Right lobe of liver (tissue), 4 donors: ENCODE measurements around the gene POLN.

ENCODE experiments used
- CTCF ChIP-seq, 4 donors: fragments of 200-600 bp in 3 of 4; fragments of 450-650 bp in 1 of 4; IDR thresholded peaks; one replicate each; pipeline versions ENCODE4 v1.5.1 to v1.8.0; 2016 to 2022; ENCODE audit warnings: antibody characterized with exemption in 4 of 4, mild to moderate bottlenecking in 2 of 4
- POLR2A ChIP-seq: fragments of 450-650 bp; IDR thresholded peaks from one replicate; pipeline ENCODE4 v1.6.1; 2017; ENCODE audit warnings: antibody characterized with exemption, mild to moderate bottlenecking
- donor health status: DM: no; HTN: no; CAD: no.
- donor health status: DM: no; HTN: no; CAD: no.
- donor health status: DM: no; HTN: yes; CAD: no.

DNA sequence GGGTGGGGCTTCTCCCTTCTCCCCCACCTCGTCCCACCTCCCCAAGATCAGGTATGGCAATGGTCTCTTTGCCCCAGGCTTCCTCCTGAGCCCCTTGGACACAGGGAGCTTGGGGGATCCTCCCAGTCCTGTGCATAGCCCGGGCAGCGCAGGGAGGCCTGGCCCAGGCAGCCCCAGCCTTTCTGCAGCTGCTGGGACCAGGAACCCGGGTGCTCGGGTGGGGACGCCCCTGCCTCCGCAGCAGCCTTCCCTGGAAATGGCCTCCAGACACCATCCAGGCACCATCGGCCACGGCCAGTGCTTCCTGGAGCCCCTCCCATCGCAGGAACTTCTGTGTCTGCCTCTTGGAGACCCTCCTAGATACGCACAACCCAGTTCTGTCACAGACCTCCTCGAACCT is 25.9 kb upstream of the POLN start:
- TF ChIP-seq CTCF (IDR thresholded peaks at IDR 0.05) (no peak), POLR2A (no peak)
